ENCODE results near the gene GPRC5D.

The GPRC5D gene

DNA sequence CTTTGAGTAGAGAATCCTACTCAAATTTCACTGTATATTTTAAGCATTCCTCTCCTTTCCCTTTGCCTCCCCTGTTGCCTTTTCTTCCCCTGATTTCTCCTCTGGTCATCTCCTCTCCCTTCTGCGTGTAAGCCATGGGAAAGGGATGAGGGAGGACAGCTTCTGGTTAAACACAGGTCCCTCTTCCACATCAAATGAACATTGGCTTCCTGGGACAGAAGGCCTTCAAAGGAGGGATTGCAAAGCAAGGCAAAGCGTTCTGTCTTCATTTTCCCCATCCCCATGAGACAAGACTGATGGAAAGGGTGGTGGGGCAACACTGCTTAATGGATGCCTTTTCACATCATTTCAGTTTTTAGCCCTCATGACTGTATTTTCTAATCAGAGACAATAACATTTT lies 34.5 kb downstream of the GPRC5D start:
- no peak for DNase-seq (ENCODE audit: low read depth)
- no peak overlapping the region for H3K4me3 ChIP-seq (ENCODE audit: control insufficient read depth, low read depth, low read length)
- TF ChIP-seq, protein P1, sequence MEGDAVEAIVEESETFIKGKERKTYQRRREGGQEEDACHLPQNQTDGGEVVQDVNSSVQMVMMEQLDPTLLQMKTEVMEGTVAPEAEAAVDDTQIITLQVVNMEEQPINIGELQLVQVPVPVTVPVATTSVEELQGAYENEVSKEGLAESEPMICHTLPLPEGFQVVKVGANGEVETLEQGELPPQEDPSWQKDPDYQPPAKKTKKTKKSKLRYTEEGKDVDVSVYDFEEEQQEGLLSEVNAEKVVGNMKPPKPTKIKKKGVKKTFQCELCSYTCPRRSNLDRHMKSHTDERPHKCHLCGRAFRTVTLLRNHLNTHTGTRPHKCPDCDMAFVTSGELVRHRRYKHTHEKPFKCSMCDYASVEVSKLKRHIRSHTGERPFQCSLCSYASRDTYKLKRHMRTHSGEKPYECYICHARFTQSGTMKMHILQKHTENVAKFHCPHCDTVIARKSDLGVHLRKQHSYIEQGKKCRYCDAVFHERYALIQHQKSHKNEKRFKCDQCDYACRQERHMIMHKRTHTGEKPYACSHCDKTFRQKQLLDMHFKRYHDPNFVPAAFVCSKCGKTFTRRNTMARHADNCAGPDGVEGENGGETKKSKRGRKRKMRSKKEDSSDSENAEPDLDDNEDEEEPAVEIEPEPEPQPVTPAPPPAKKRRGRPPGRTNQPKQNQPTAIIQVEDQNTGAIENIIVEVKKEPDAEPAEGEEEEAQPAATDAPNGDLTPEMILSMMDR (IDR thresholded peaks at IDR 0.05; ENCODE audit: control insufficient read depth, insufficient read depth, low read depth, low read length, missing control alignments) = no peak

DNA sequence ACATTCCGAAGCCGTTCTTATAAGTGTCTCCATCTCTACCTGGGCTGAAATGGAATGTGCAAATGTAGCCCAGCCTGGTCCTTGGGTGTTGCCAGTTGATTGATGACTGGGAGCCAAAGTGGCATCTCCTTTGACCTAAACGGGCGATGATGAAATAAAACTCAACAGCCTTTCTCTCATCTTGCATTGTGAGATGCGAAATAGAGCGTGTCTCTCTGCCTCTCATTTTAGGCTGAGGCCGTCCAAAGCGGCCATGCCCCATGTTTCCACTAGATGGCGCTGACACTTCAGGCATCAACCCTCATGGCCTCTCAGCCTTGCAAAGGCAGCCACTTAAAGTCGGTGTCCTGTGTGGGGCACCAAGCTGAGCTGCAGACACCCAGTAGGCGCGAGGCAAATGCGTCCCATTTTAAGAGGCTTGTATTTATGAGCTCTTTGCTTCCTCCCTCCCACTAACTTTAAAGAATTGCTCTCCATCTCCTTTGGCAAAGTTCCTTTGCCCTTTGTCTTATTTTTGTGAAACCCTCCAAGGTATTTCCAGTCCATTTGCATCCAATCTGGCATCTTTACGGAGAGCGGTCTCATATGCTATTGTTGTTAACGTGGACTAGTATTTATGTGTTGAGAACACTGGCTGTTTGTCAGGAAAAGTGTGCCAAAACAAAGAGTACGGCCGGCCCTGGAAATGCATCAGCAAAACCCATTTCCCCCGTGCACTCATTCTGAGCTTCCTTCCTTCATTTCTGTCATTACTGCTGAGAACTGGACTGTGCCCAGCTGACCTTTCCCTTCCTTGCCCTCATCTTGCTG lies 35.6 kb downstream of the GPRC5D start:
- no peak overlapping the region for H3K4me3 ChIP-seq (ENCODE audit: control insufficient read depth, low read depth, low read length)
- no peak for DNase-seq (ENCODE audit: low read depth)
- TF ChIP-seq, protein P1 (IDR thresholded peaks at IDR 0.05; ENCODE audit: control insufficient read depth, insufficient read depth, low read depth, low read length, missing control alignments) = peak; percentile 96

DNA sequence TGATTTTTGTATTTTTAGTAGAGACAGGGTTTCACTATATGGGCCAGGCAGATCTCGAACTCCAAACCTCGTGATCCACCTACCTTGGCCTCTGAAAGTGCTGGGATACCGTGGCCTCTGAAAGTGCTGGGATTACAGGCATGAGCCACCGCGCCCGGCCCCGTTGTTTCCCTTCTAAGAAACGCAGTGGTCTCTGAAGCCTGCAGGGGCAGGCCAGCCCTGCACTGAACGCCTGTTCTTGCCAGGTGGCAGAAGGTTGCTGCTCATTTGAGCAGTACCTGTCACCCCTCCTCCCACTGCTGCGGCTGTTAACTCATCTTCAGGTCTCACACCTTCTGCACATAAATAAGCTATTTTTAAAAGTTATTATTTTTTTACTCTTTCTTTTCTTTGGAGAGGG lies 36.3 kb downstream of the GPRC5D start:
- DNase-seq (ENCODE audit: low read depth) = no peak
- H3K4me3 ChIP-seq (ENCODE audit: control insufficient read depth, low read depth, low read length) = no peak overlapping the region
- TF ChIP-seq, protein P1 (IDR thresholded peaks at IDR 0.05; ENCODE audit: control insufficient read depth, insufficient read depth, low read depth, low read length, missing control alignments) = no peak

DNA sequence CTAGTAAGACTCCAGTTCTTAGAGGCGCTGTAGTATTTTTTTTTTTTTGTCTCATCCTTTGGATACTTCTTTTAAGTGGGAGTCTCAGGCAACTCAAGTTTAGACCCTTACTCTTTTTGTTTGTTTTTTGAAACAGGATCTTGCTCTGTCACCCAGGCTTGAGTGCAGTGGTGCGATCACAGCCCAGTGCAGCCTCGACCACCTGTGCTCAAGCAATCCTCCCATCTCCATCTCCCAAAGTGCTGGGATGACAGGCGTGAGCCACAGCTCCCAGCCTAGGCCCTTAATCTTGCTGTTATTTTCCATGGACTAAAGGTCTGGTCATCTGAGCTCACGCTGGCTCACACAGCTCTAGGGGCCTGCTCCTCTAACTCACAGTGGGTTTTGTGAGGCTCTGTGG lies 39.3 kb downstream of the GPRC5D start:
- DNase-seq (ENCODE audit: low read depth) = no peak
- TF ChIP-seq, protein P1 (IDR thresholded peaks at IDR 0.05; ENCODE audit: control insufficient read depth, insufficient read depth, low read depth, low read length, missing control alignments) = no peak
- no peak overlapping the region for H3K4me3 ChIP-seq (ENCODE audit: control insufficient read depth, low read depth, low read length)

DNA sequence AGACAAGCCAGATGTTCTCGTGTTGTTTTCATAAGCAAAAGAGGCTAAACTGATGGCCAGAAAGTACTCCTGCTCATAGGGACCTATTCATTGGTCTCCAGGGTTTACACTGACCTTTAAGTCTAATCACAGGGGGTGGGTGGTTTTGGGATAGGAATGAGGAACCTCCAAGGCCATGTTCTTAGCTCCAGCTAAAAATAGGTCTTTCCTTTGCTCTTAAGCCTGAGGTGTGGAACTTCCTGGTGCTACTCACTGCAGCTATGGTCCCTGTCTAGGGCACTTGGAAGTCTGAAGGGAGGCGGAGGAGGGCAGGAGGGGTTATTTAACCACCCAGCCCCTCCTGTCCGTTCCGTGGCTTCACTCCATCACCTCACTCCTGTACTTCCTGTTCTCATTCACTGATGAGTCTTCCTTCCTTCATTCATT lies 42.0 kb downstream of the GPRC5D start:
- H3K4me3 ChIP-seq (ENCODE audit: control insufficient read depth, low read depth, low read length) = no peak overlapping the region
- TF ChIP-seq, protein P1 (IDR thresholded peaks at IDR 0.05; ENCODE audit: control insufficient read depth, insufficient read depth, low read depth, low read length, missing control alignments) = no peak
- no peak for DNase-seq (ENCODE audit: low read depth)

GRCh38 chr12:12909228-12909994 lies 42.6 kb downstream of the GPRC5D start:
- TF ChIP-seq, protein P1 (IDR thresholded peaks at IDR 0.05; ENCODE audit: control insufficient read depth, insufficient read depth, low read depth, low read length, missing control alignments) = no peak
- H3K4me3 ChIP-seq (ENCODE audit: control insufficient read depth, low read depth, low read length) = no peak overlapping the region
- no peak for DNase-seq (ENCODE audit: low read depth)

Data from AG09309 (cell line).